SKM-1 (cell line): ENCODE data around the gene ADAMTS14.

Source experiments
- DNase-seq: peaks from one replicate; lab custom pipeline; 2025; ENCODE audit not compliant: unreplicated experiment; lab: John Stamatoyannopoulos, UW

Gene ADAMTS14

GRCh38 chr10:70692043-70692603 is 19.8 kb downstream of the ADAMTS14 start:
- DNase-seq = no peak

DNA sequence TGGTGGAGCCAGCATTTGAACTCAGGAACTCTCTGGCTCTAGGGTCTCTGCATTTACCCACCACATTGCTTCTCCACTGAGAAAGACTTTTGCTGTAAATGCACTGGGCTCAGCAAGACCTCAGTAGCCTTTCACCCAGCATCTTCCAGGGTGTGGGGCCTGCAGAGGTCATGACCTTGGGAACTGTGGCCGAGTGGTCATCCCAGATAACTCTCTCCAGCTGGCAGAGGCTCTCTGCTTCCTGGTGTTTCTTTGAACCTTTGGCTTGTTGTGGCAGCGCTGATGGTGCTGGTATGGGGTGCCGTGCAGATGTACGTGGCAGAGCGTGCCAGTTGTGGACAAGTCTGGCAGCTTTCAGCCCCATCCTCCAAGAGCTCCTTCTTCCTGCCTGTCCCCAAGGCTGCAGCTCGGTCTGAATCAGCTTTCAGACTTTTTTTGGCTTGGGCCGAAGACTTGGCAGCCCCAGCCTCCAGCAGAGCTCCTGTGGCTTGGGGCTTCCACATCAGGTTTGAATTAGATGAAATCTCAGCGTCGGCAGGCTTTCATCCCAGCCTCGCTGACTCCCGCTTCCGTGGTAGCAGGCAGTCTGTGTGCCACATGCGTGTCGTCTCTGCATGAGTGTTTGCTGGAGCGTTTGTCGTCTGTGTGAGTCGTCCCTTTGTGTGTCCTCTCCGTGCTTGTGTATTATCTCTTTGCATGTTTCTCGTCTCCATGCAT is 21.5 kb downstream of the ADAMTS14 start:
- DNase-seq = no peak

DNA sequence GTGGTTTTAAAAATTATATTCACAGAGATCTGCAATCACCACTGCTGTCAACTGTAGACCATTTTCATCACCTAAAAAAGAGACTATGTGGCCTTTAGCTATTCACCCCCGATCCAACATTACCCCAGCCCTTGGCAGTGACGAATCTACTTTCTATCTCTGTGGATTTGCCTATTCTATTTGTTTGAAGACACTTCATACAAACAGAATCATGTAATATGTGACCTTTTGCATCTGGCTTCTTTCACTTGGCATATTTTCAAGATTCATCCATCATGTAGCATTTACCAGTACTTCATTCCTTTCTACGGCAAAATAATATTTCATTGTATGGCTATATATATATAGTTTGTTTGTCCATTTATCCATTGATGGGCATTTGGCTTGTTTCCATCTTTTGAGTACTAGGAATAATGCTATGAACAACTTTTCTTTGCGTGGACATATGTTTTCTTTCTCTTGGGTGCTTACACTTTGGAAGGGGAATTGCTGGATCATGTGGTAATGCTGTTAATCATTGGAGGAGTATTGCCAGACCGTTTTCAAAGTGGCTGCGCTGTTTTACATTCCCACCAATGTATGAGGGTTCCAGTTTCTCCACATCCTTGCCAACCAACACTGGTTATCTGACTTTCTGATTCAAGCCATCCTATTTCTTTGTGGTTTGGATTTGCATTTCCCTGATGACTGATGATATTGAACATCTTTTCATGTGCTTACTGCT is 22.3 kb downstream of the ADAMTS14 start:
- DNase-seq = no peak

DNA sequence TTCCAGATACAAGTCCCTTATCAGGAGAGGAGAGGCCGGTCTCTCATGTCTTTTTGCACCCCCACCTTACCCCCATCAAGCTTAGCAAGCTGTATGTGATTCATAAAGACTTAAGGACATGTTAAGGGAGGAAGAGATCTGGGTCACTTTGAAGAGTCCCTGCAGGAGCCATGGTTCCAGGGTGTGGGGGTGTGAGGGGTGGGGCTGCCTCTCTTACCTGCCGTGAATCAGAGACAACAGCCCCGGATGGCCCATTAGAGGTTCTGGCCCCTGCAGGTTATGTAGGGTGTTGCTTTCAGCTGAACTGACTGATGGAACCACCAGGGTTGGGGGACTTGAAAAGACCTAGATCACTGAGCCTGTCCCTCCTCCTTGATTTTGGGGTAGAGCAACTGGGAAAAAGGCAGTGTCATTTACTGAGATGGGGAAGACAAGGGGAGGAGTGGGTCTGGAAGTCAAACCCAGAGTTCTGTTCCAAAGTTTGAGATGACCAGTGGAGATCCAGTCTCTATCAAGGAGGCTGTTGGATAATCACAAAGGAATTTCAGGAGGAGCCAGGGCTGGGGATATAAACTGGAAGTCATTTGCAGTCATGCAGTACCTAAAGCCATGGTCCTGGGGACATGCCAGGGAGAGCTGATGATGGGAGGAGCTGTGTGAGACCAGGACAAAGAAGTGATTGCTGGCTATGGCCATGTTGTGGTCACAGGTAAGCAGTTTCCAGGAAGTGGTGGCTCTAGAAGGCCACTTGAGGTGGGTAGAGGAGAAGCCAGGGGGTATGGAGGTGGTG is 23.1 kb downstream of the ADAMTS14 start:
- no peak for DNase-seq

DNA sequence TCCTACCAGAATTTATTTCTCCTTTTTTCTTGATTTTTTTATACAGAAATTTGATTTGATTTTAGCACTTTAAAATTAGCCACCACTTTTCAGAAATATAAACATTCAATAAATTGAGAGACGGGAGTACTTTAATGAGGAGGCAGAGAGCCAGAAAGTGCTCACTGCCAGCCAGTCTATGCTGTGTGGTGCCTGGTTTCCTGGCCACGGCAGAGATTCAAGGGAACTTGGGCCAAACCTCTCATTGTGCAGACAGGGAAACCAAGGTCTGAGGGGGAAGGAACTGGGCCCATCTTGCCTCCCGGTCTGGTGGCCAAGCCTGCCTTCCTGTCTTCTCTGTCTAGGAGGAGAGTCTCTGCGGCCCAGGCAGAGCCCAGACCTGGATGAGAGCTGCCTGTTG is 25.9 kb downstream of the ADAMTS14 start:
- no peak for DNase-seq

- DNase-seq = no peak
Measured at GRCh38 chr10:70699063-70699658, 26.9 kb downstream of the ADAMTS14 start.

GRCh38 chr10:70699659-70700174 is 27.4 kb downstream of the ADAMTS14 start:
- DNase-seq = no peak

DNA sequence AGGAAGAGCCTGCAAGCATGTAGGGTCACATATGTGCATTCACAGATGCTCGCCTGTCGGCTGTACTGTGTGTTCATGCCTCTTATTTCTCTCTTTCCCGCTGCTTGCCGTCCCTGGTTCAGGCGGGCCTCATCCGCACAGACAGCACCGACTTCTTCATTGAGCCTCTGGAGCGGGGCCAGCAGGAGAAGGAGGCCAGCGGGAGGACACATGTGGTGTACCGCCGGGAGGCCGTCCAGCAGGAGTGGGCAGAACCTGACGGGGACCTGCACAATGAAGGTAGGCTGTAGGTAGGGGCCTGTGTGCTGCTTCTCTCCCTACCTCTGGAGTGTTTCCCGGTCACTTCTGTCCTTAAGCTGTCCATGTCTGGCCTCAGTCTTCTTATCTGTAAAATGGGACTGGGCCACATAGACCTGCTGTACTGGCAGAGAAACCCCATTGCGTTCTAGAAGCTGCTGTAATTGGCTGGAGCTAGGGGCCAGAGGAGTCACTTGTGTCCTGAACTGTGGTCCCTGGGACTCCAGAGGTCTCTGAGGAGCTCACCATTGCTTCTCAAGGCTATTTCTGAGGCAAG is 30.0 kb downstream of the ADAMTS14 start:
- DNase-seq = no peak

DNA sequence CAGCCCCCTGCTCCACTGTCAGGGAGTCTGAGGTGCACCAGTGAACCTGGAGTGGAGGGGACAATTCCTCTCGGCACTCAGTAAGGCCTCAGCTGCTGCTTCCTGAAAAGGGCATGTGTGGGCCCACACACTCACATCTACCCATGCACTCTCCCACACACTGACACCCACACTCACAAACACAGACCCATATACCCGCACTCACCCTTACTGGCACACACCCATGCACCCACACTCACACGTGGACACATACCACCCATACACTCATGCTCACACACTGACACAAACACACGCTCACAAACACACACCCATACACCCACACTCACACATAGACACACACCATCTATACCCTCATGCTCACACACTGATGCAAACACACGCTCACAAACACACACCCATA is 31.9 kb downstream of the ADAMTS14 start:
- DNase-seq = no peak

- DNase-seq = no peak
Measured at GRCh38 chr10:70705121-70705861, 33.0 kb downstream of the ADAMTS14 start.

- DNase-seq = no peak
Measured at GRCh38 chr10:70711177-70711576, 38.9 kb downstream of the ADAMTS14 start.

DNA sequence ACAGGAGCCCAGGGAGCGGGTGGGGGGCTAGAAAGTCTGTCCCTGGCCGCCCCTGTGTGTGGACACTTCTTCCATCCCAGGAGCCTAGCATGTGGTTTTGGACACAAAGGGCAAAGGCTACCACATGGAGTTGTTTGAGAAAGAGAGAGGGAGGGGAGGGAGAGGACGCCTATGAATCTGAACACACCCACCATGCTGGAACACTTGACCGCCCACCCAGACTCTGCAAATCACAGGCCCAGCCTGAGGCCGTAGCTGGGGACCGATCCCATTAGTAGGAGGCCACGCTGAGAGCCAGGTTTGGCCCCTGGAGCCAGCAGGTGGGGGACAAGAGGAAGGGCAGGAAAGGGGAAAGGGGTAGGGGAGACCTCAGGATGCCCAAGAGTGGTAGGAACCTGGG is 39.6 kb downstream of the ADAMTS14 start:
- DNase-seq = no peak

DNA sequence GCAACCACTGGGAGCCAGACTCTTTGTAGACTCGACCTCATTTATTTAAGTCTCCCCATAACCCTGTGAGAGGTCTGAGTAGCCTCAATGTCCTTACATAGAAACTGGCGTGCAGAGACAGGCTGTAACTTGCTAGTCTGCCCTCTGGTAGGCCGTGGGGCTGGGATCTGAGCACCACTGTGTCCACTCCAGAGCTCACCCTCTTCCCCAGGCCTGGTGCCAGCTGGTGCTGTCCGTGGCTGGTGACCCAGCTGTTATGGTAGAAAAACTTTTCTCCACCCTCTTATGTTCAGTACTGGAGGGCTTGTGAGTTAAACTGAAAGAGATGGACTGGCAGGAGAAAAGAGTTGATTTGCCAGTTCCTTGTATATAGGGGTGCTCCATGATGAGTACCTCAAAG is 41.9 kb downstream of the ADAMTS14 start:
- no peak for DNase-seq

DNA sequence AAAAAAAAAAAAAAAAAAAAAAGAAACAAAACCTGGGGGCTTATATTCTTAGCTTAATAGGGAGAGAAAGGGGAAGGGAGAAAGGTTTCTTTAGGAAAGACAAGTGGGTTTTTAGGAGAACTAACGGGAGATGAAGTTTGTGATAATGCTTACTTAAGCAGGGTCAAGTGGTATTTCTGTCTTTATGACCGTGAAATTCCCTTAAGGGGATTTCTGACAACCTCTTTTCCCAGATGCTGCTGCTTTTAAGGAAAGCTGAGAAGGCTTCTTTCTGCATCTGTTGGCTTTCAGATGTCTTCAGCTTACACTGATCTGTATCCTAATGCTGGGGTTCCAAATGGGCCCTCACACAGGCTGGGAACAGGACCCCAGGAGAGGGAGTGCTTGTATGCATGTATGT is 42.6 kb downstream of the ADAMTS14 start:
- DNase-seq = no peak

DNA sequence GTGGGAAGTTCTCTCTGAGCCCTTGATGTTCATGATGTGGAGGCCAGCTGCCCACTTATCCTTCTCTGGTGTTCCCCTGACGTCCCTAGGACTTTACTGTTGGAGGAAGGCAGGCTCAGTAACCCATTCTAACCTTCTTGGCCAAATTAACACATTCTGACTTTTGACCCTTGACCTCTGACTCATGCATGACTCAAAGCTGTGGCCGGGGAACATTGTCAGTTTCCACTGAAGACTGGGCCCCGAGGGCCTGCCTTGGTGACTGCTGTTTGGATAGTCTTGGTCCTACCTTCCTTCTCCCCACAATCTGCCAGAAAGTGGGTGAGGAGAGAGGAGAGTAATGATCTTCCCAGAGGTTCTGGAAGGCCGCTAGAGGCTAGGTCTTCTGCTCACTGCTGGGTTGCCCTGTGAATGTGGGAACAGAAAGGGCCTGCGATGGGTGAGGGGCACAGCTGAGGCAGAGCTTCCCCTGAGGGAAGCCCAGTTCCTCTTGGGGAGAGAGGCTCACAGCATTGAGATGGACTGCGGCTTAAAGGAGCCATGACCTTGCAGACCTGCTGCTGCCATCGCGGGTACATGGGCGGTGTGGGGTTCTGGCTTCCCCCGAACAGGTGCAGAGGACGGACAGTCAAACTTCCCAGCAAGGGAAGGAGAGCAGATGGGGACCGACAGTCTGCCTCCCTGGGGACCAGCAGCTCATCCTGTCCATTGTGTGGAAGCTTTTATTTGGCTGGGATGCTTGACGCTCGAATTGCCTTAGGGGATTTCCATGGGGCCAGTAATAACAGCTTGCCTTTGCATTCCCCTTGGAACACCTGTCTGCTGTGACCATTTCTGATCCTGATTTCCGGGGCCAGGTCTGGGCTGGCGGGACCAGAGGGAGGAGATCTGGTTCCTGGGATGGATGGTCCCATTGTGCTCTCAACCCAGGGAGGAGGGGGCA is 43.8 kb downstream of the ADAMTS14 start:
- DNase-seq = peak; percentile 17

DNA sequence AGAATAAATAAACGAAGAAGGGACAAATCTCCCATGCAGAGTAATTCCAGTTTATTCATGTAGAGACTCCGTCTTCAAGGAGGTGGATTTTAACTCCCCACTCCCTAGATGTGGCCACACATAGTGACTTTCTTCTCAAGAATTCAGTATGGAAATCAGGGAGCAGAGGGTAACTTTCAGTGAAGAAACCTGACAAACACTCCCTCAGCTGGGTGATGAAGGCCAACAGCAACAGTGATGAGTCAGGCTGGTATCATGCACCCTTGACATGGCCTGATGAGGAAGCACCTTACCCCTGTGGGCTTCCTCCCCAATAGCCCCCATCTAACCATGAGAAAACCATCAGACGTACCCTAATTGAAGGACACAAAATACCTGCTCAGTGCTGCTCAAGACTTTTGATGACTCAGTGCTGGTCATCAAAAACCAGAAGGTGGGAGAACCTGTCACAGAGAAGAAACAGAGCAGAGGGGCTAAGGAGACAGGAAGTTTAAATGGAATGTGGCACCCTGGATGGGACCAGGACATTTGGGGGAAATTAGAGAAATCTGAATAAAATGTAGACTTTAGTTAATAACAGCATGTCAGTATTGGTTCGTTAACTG is 50.6 kb downstream of the ADAMTS14 start:
- DNase-seq = no peak

DNA sequence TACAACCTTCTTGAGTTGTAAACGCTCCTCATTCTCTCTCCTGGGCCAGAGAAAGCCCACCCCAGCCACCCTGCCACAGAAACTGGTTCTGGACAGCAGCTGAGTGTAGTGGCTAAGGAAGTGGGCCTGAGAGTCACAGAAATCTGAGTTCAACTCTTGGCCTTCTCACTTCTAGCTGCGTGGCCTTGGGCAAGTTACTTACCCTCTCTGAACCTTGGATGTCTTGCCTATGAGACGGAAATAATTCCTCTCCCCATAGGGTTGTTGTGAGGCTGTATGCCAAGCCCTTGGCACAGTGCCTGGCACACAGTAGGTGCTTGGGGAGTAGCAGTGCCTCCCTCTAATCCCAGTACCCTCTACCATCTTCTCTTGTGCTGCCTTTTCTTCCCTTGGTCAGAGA is 51.5 kb downstream of the ADAMTS14 start:
- DNase-seq = no peak

GRCh38 chr10:70726909-70727495 is 54.7 kb downstream of the ADAMTS14 start:
- DNase-seq = no peak
